Measurements from ENCODE around the gene TOP1. TPM values are rescaled to one million over a fixed set of nuclear protein-coding genes. Genes with fewer than 3 reads are reported as not detected.

TOP1 gene
- total RNA-seq, 1 donor from 2014 or later, result 38.1 TPM

GRCh38 chr20:41072915-41073314 lies 44.3 kb downstream of the TOP1 start:
- DNase-seq (ENCODE audit: extremely low spot score in 2 of 2), result no peak
- TF ChIP-seq CTCF (IDR thresholded peaks at IDR 0.05) (no peak), POLR2AphosphoS5 (IDR thresholded peaks at IDR 0.05; ENCODE audit: insufficient read depth in 1 of 2, low read depth in 1 of 2) (no peak), POLR2A (IDR thresholded peaks at IDR 0.05) (no peak)
- intact Hi-C loops (cut with DNase I), result no loop called here
- H3K4me3 ChIP-seq, result no peak overlapping the region
- no peaks in the 10 kb centered on the region for H3K9me3 ChIP-seq
- H3K36me3 ChIP-seq, result peaks cover 0 to 3% of the 10 kb centered on the region in 2 donors
- H3K4me1 ChIP-seq, result peaks cover 73% of the 10 kb centered on the region
- peak overlapping the region; percentile 56 for H3K27ac ChIP-seq
- no peaks in the 10 kb centered on the region for H3K27me3 ChIP-seq

GRCh38 chr20:41074441-41074840 lies 45.8 kb downstream of the TOP1 start:
- H3K4me3 ChIP-seq, result no peak overlapping the region
- no peaks in the 10 kb centered on the region for H3K27me3 ChIP-seq
- intact Hi-C loops (cut with DNase I), result no loop called here
- no peak for TF ChIP-seq POLR2A (IDR thresholded peaks at IDR 0.05)
- peaks cover 74% of the 10 kb centered on the region for H3K4me1 ChIP-seq
- H3K27ac ChIP-seq, result no peak overlapping the region
- no peaks in the 10 kb centered on the region for H3K36me3 ChIP-seq
- no peak for DNase-seq (ENCODE audit: extremely low spot score in 2 of 2)
- H3K9me3 ChIP-seq, result no peaks in the 10 kb centered on the region

- no peaks in the 10 kb centered on the region for H3K9me3 ChIP-seq
- peaks cover 59% of the 10 kb centered on the region for H3K4me1 ChIP-seq
- TF ChIP-seq POLR2AphosphoS5 (IDR thresholded peaks at IDR 0.05; ENCODE audit: insufficient read depth in 1 of 2, low read depth in 1 of 2) (no peak), POLR2A (IDR thresholded peaks at IDR 0.05) (no peak), CTCF (IDR thresholded peaks at IDR 0.05) (no peak)
- no peak overlapping the region for H3K4me3 ChIP-seq
- H3K36me3 ChIP-seq, result peaks cover 0 to 7% of the 10 kb centered on the region in 2 donors
- H3K27ac ChIP-seq, result no peak overlapping the region
- intact Hi-C loops (cut with DNase I), result no loop called here
- DNase-seq (ENCODE audit: extremely low spot score in 2 of 2), result no peak
- no peaks in the 10 kb centered on the region for H3K27me3 ChIP-seq
These were observed 48.2 kb downstream of the TOP1 start for GRCh38 chr20:41076776-41077175.

- H3K27me3 ChIP-seq, result no peaks in the 10 kb centered on the region
- intact Hi-C loops (cut with DNase I), result no loop called here
- no peak overlapping the region for H3K4me3 ChIP-seq
- no peak for DNase-seq (ENCODE audit: extremely low spot score in 2 of 2)
- TF ChIP-seq CTCF (IDR thresholded peaks at IDR 0.05), result peak in 2 of 3 experiments; percentile 24 to 32
- TF ChIP-seq POLR2AphosphoS5 (IDR thresholded peaks at IDR 0.05; ENCODE audit: insufficient read depth in 1 of 2, low read depth in 1 of 2), result peak in 1 of 2 donors; percentile 60
- no peak for TF ChIP-seq POLR2A (IDR thresholded peaks at IDR 0.05)
- peaks cover 43% of the 10 kb centered on the region for H3K4me1 ChIP-seq
- H3K36me3 ChIP-seq, result peaks cover 0 to 13% of the 10 kb centered on the region in 2 donors
- no peak overlapping the region for H3K27ac ChIP-seq
- H3K9me3 ChIP-seq, result no peaks in the 10 kb centered on the region
These were observed 49.7 kb downstream of the TOP1 start for GRCh38 chr20:41078329-41078728.

GRCh38 chr20:41079066-41079465 lies 50.4 kb downstream of the TOP1 start:
- intact Hi-C loops (cut with DNase I), result no loop called here
- Histone ChIP-seq H3K27ac (no peak overlapping the region), H3K27me3 (no peaks in the 10 kb centered on the region), H3K36me3 (peaks cover 0 to 18% of the 10 kb centered on the region in 2 donors), H3K4me1 (peaks cover 38% of the 10 kb centered on the region), H3K4me3 (no peak overlapping the region), H3K9me3 (no peaks in the 10 kb centered on the region)
- no peak for DNase-seq (ENCODE audit: extremely low spot score in 2 of 2)
- TF ChIP-seq POLR2A (IDR thresholded peaks at IDR 0.05) (no peak), POLR2AphosphoS5 (IDR thresholded peaks at IDR 0.05; ENCODE audit: insufficient read depth in 1 of 2, low read depth in 1 of 2) (no peak), CTCF (IDR thresholded peaks at IDR 0.05) (no peak)

Measured in vagina (tissue), 2 donors.